ENCODE results near the gene ASB9. TPM values are rescaled to one million over a fixed set of nuclear protein-coding genes. Genes with fewer than 3 reads are reported as not detected.

Gene ASB9
- total and polyA plus RNA-seq, 10 donors: 5.4 to 23.0 (median 15.2) TPM

GRCh38 chrX:15299941-15300851 is 30.3 kb upstream of the ASB9 start:
- TF ChIP-seq POLR2A (IDR thresholded peaks at IDR 0.05) (no peak), POLR2AphosphoS5 (IDR thresholded peaks at IDR 0.05) (no peak), CTCF (IDR thresholded peaks at IDR 0.05 in 8 of 11, conservative IDR thresholded peaks at IDR 0.05 in 3 of 11) (peak in 6 of 11 experiments; percentile 29 to 41 (median 40))
- DNase-seq: no peak
- Histone ChIP-seq H3K4me1 (peaks cover 0 to 3% (median 0%) of the 10 kb centered on the region in 6 donors), H3K4me3 (no peak overlapping the region), H3K27ac (peak overlapping the region in 3 of 8 donors; percentile 25 to 67 (median 64)), H3K27me3 (replicated peaks in 1 of 7) (no peaks in the 10 kb centered on the region), H3K36me3 (no peaks in the 10 kb centered on the region), H3K9me3 (no peaks in the 10 kb centered on the region)
- 56 to 67% (median 59%) methylated on average over 4 of the region's 4 CpGs for WGBS, 5 donors
- intact Hi-C loops (cut with DNase I; ENCODE audit: low total_unique reads): no loop called here

GRCh38 chrX:15298780-15299179 is 28.9 kb upstream of the ASB9 start:
- H3K36me3 ChIP-seq: no peaks in the 10 kb centered on the region
- no peak for TF ChIP-seq POLR2AphosphoS5 (IDR thresholded peaks at IDR 0.05)
- no peak for TF ChIP-seq POLR2A (IDR thresholded peaks at IDR 0.05)
- TF ChIP-seq CTCF (IDR thresholded peaks at IDR 0.05 in 8 of 11, conservative IDR thresholded peaks at IDR 0.05 in 3 of 11): no peak
- intact Hi-C loops (cut with DNase I; ENCODE audit: low total_unique reads): no loop called here
- H3K27ac ChIP-seq: peak overlapping the region in 4 of 8 donors; percentile 48 to 68 (median 66)
- 75 to 87% (median 80%) methylated on average over 3 of the region's 3 CpGs for WGBS, 5 donors
- no peaks in the 10 kb centered on the region for H3K27me3 ChIP-seq (replicated peaks in 1 of 7)
- DNase-seq: no peak
- no peak overlapping the region for H3K4me3 ChIP-seq
- no peaks in the 10 kb centered on the region for H3K9me3 ChIP-seq
- peaks cover 0 to 3% (median 0%) of the 10 kb centered on the region in 6 donors for H3K4me1 ChIP-seq

- peak overlapping the region in 5 of 8 donors; percentile 26 to 68 (median 64) for H3K27ac ChIP-seq
- no peaks in the 10 kb centered on the region for H3K27me3 ChIP-seq (replicated peaks in 1 of 7)
- no peak for DNase-seq
- TF ChIP-seq CTCF (IDR thresholded peaks at IDR 0.05 in 8 of 11, conservative IDR thresholded peaks at IDR 0.05 in 3 of 11) (no peak), POLR2AphosphoS5 (IDR thresholded peaks at IDR 0.05) (peak in 1 of 3 donors; percentile 26)
- no peaks in the 10 kb centered on the region for H3K9me3 ChIP-seq
- no peaks in the 10 kb centered on the region for H3K36me3 ChIP-seq
- no peak overlapping the region for H3K4me3 ChIP-seq
- WGBS, 5 donors: 21 to 39% (median 35%) methylated on average over 2 of the region's 2 CpGs
- intact Hi-C loops (cut with DNase I; ENCODE audit: low total_unique reads): no loop called here
- peaks cover 0 to 3% (median 0%) of the 10 kb centered on the region in 6 donors for H3K4me1 ChIP-seq
Observed at GRCh38 chrX:15298201-15298600, 28.3 kb upstream of the ASB9 start.

- no peaks in the 10 kb centered on the region for H3K4me1 ChIP-seq
- no peaks in the 10 kb centered on the region for H3K9me3 ChIP-seq
- H3K4me3 ChIP-seq: no peak overlapping the region
- no peak for TF ChIP-seq CTCF (IDR thresholded peaks at IDR 0.05 in 8 of 11, conservative IDR thresholded peaks at IDR 0.05 in 3 of 11)
- TF ChIP-seq POLR2AphosphoS5 (IDR thresholded peaks at IDR 0.05): no peak
- no peak for TF ChIP-seq POLR2A (IDR thresholded peaks at IDR 0.05)
- no peaks in the 10 kb centered on the region for H3K36me3 ChIP-seq
- intact Hi-C loops (cut with DNase I; ENCODE audit: low total_unique reads): no loop called here
- H3K27ac ChIP-seq: no peak overlapping the region
- WGBS, 5 donors: 83 to 94% (median 90%) methylated on average over 2 of the region's 2 CpGs
- no peaks in the 10 kb centered on the region for H3K27me3 ChIP-seq (replicated peaks in 1 of 7)
- DNase-seq: no peak
Observed at GRCh38 chrX:15293451-15293850, 23.6 kb upstream of the ASB9 start.
